Measurements from ENCODE around the gene SMAD3. TPM values are rescaled to one million over a fixed set of nuclear protein-coding genes. Genes with fewer than 3 reads are reported as not detected.
A peak's percentile ranks its signal among the peaks of the same experiment; 100 is the strongest.

The SMAD3 gene
- total and polyA plus RNA-seq, 2 of the 4 experiments (the other 2 are of a cell fraction): 71.0 to 177 TPM

DNA sequence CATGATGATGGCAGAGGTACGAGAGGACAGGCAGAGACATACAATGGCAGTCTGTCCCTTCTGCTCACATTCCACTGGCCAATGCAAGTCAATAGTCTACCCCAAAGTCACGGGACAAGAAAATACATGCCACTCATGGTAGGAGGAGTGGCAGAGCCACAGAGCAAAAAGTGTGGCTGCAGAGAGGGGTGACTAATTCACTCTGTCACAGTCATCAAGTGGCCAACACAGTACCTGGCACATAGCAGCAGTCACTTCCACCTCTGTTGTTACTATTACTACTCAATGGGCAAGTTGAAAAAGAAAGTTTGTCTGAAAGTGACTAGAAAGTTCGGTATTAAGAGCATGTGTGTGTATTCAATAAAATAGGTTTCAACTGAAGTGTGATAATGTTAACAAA is 91.4 kb downstream of the SMAD3 start:
- Histone ChIP-seq H3K4me2 (ENCODE audit: low read depth, low read length) (no peak overlapping the region), H3K14ac (replicated peaks; ENCODE audit: low read depth, low read length) (peak overlapping the region; percentile 21; the same call in 1 of the 2 replicates), H2AK5ac (ENCODE audit: low read depth, low read length) (peak overlapping the region; percentile 87), H3K27me3 (ENCODE audit: control insufficient read depth, insufficient read depth, low read length) (no peaks in the 10 kb centered on the region), H3K9ac (ENCODE audit: low read depth, low read length) (no peak overlapping the region), H4K5ac (ENCODE audit: low read depth, low read length) (no peak overlapping the region), H3K4me3 (ENCODE audit: insufficient read depth, low read depth, low read length) (no peak overlapping the region), H3K18ac (ENCODE audit: low read depth, low read length) (no peak overlapping the region), H4K8ac (ENCODE audit: low read depth in 2 of 2, low read length in 2 of 2) (peak overlapping the region; percentile 35 to 52; a peak in 2 of 4 replicates), H2BK15ac (ENCODE audit: low read depth, low read length) (no peak overlapping the region), H3K79me1 (ENCODE audit: low read depth in 1 of 2, low read length in 2 of 2) (peaks cover 35 to 89% of the 10 kb centered on the region in 2 experiments), H2BK20ac (ENCODE audit: low read depth, low read length) (no peak overlapping the region), H4K91ac (ENCODE audit: insufficient read depth, low read depth, low read length) (0 out of 2 replicates have a peak overlapping the region, but pooled peaks have one; percentile 30), H2AFZ (replicated peaks; ENCODE audit: low read length, poor library complexity) (no peak overlapping the region), H2BK120ac (ENCODE audit: low read depth, low read length) (no peak overlapping the region), H2BK5ac (ENCODE audit: low read depth, low read length, poor library complexity, severe bottlenecking) (peak overlapping the region; percentile 46), H3K9me3 (ENCODE audit: control insufficient read depth, insufficient read depth, low read length) (no peaks in the 10 kb centered on the region; the same call in 1 of the 2 replicates), H2AK9ac (replicated peaks; ENCODE audit: low read depth, low read length, poor library complexity) (peak overlapping the region; percentile 39), H4K20me1 (ENCODE audit: insufficient read depth, low read length) (peaks cover 34% of the 10 kb centered on the region), H3K23ac (ENCODE audit: low read depth, low read length) (peak overlapping the region; percentile 38; the same call in 1 of the 2 replicates), H3K9me1 (ENCODE audit: insufficient read depth, low read length) (peaks cover 35% of the 10 kb centered on the region), H3K27ac (ENCODE audit: insufficient read depth, low read length) (peak overlapping the region; percentile 27; the same call in 1 of the 2 replicates), H3K56ac (ENCODE audit: extremely low read depth, insufficient read depth, low read length) (no peak overlapping the region), H3K4me1 (ENCODE audit: control insufficient read depth, insufficient read depth, low read length) (peaks cover 24% of the 10 kb centered on the region), H3K4ac (ENCODE audit: low read depth, low read length) (0 out of 2 replicates have a peak overlapping the region, but pooled peaks have one; percentile 45), H3K36me3 (ENCODE audit: control insufficient read depth, insufficient read depth, low read length) (peaks cover 43% of the 10 kb centered on the region)
- intact Hi-C loops (cut with micrococcal nuclease): no loop called here
- CTCF ChIA-PET: no interaction called here
- ATAC-seq (ENCODE audit: low read depth) (no peak), DNase-seq (no peak)
- no peak for TF ChIP-seq RAD21 (IDR thresholded peaks at IDR 0.05; ENCODE audit: low read length)
- TF ChIP-seq ELK1 (IDR thresholded peaks at IDR 0.05; ENCODE audit: borderline replicate concordance, low read depth, low read length): no peak
- TF ChIP-seq MAFK (IDR thresholded peaks at IDR 0.05; ENCODE audit: low read depth, low read length): no peak
- TF ChIP-seq MAZ (IDR thresholded peaks at IDR 0.05; ENCODE audit: borderline replicate concordance, low read depth, low read length): no peak
- TF ChIP-seq RCOR1 (IDR thresholded peaks at IDR 0.05; ENCODE audit: insufficient replicate concordance, low read length): no peak
- TF ChIP-seq CHD1 (IDR thresholded peaks at IDR 0.05; ENCODE audit: low read depth, low read length): no peak
- no peak for TF ChIP-seq MXI1 (IDR thresholded peaks at IDR 0.05; ENCODE audit: borderline replicate concordance, low read depth, low read length)
- no peak for TF ChIP-seq RFX5 (IDR thresholded peaks at IDR 0.05; ENCODE audit: low read depth, low read length)
- no peak for TF ChIP-seq SMC3 (IDR thresholded peaks at IDR 0.05; ENCODE audit: low read depth, low read length)
- TF ChIP-seq CTCF (conservative IDR thresholded peaks at IDR 0.05; ENCODE audit: low read depth, low read length): no peak
- POLR2A ChIA-PET (ENCODE audit: unreplicated experiment): no interaction called here
- dilution Hi-C loops (cut with HindIII; ENCODE audit: low sequenced_read_pairs, unreplicated experiment): no loop called here
- in situ Hi-C loops (cut with MboI; ENCODE audit: low sequenced_read_pairs): no loop called here
- BruUV-seq (replicated peaks): no TSS peak
- no CpG with 5 or more reads among the region's 3 CpGs for WGBS, 2 experiments (ENCODE audit: extremely low coverage in 2 of 2, insufficient read length in 1 of 2)
